ENCODE results near the gene TPSD1. TPM values are rescaled to one million over a fixed set of nuclear protein-coding genes. Genes with fewer than 3 reads are reported as not detected.

The TPSD1 gene
- polyA plus RNA-seq, 3 donors: not detected

- no peaks in the 10 kb centered on the region for H3K36me3 Mint-ChIP-seq
- Histone ChIP-seq H3K9me3 (replicated peaks in 1 of 2; ENCODE audit: control insufficient read depth in 1 of 2, insufficient read depth in 1 of 2, low read length in 2 of 2) (no peaks in the 10 kb centered on the region), H3K4me2 (replicated peaks; ENCODE audit: extremely low read depth, low read length, poor library complexity, severe bottlenecking) (no peak overlapping the region), H4K20me1 (ENCODE audit: insufficient read depth, low read length) (no peaks in the 10 kb centered on the region), H3K36me3 (replicated peaks in 1 of 2; ENCODE audit: control insufficient read depth in 1 of 2, insufficient read depth in 2 of 2, low read length in 2 of 2) (no peaks in the 10 kb centered on the region), H3K79me2 (ENCODE audit: insufficient read depth, low read length) (no peaks in the 10 kb centered on the region), H3K4me1 (ENCODE audit: control insufficient read depth in 1 of 2, insufficient read depth in 2 of 2, low read length in 2 of 2) (peaks cover 10% of the 10 kb centered on the region in 2 donors), H3K9ac (ENCODE audit: insufficient read depth, low read length, poor library complexity, severe bottlenecking) (no peak overlapping the region), H3K4me3 (replicated peaks in 1 of 3; ENCODE audit: low read depth in 2 of 3, low read length in 3 of 3) (no peak overlapping the region), H3K27ac (ENCODE audit: low read depth in 1 of 2, low read length in 2 of 2) (no peak overlapping the region), H2AFZ (ENCODE audit: insufficient read depth, low read depth, low read length, poor library complexity, severe bottlenecking) (no peak overlapping the region), H3K27me3 (ENCODE audit: control insufficient read depth in 2 of 2, insufficient read depth in 2 of 2, low read length in 2 of 2) (peaks cover 0 to 11% of the 10 kb centered on the region in 2 donors)
- H3K27me3 Mint-ChIP-seq (ENCODE audit: low read depth in 3 of 3): peaks cover 17 to 34% (median 23%) of the 10 kb centered on the region in 3 donors
- 92% methylated on average over 26 of the region's 31 CpGs for WGBS (ENCODE audit: insufficient coverage)
- H3K9me3 Mint-ChIP-seq: peaks cover 0 to 2% (median 0%) of the 10 kb centered on the region in 7 donors
- no peak for TF ChIP-seq CTCF (IDR thresholded peaks at IDR 0.05)
- H3K4me3 Mint-ChIP-seq: peak overlapping the region in 1 of 2 donors; percentile 46
- peaks cover 16% of the 10 kb centered on the region for H3K4me1 Mint-ChIP-seq
- intact Hi-C loops (cut with micrococcal nuclease): no loop called here
- no peak for DNase-seq
- no peak overlapping the region for H3K27ac Mint-ChIP-seq
Observed at GRCh38 chr16:1299012-1299867, 43.4 kb downstream of the TPSD1 start.

GRCh38 chr16:1299868-1300203 is 44.0 kb downstream of the TPSD1 start:
- H3K4me1 Mint-ChIP-seq: peaks cover 21% of the 10 kb centered on the region
- intact Hi-C loops (cut with micrococcal nuclease): loop anchor here in 1 of 2 donors (10.0 kb wide), 1 partner anchor 115 kb away; the partner anchor contains the start of gene UNKL
- H3K36me3 ChIP-seq (replicated peaks in 1 of 2; ENCODE audit: control insufficient read depth in 1 of 2, insufficient read depth in 2 of 2, low read length in 2 of 2): no peaks in the 10 kb centered on the region
- no peak for TF ChIP-seq CTCF (IDR thresholded peaks at IDR 0.05)
- no peak overlapping the region for H3K9ac ChIP-seq (ENCODE audit: insufficient read depth, low read length, poor library complexity, severe bottlenecking)
- H3K27ac Mint-ChIP-seq: no peak overlapping the region
- H3K27me3 Mint-ChIP-seq (ENCODE audit: low read depth in 3 of 3): peaks cover 13 to 32% (median 23%) of the 10 kb centered on the region in 3 donors
- no peak overlapping the region for H3K4me3 ChIP-seq (replicated peaks in 1 of 3; ENCODE audit: low read depth in 2 of 3, low read length in 3 of 3)
- H3K4me1 ChIP-seq (ENCODE audit: control insufficient read depth in 1 of 2, insufficient read depth in 2 of 2, low read length in 2 of 2): peaks cover 11 to 14% of the 10 kb centered on the region in 2 donors
- no peak overlapping the region for H3K4me2 ChIP-seq (replicated peaks; ENCODE audit: extremely low read depth, low read length, poor library complexity, severe bottlenecking)
- no peak for DNase-seq
- 92% methylated on average over 12 of the region's 12 CpGs for WGBS (ENCODE audit: insufficient coverage)
- no peaks in the 10 kb centered on the region for H4K20me1 ChIP-seq (ENCODE audit: insufficient read depth, low read length)
- no peaks in the 10 kb centered on the region for H3K36me3 Mint-ChIP-seq
- H3K79me2 ChIP-seq (ENCODE audit: insufficient read depth, low read length): no peaks in the 10 kb centered on the region
- H2AFZ ChIP-seq (ENCODE audit: insufficient read depth, low read depth, low read length, poor library complexity, severe bottlenecking): no peak overlapping the region
- peaks cover 0 to 2% (median 0%) of the 10 kb centered on the region in 7 donors for H3K9me3 Mint-ChIP-seq
- H3K9me3 ChIP-seq (replicated peaks in 1 of 2; ENCODE audit: control insufficient read depth in 1 of 2, insufficient read depth in 1 of 2, low read length in 2 of 2): no peaks in the 10 kb centered on the region
- H3K27me3 ChIP-seq (ENCODE audit: control insufficient read depth in 2 of 2, insufficient read depth in 2 of 2, low read length in 2 of 2): peaks cover 0 to 11% of the 10 kb centered on the region in 2 donors
- peak overlapping the region in 1 of 2 donors; percentile 46 for H3K4me3 Mint-ChIP-seq
- no peak overlapping the region for H3K27ac ChIP-seq (ENCODE audit: low read depth in 1 of 2, low read length in 2 of 2)
